ENCODE results near the gene DENND4B.

- TF ChIP-seq, protein P1, sequence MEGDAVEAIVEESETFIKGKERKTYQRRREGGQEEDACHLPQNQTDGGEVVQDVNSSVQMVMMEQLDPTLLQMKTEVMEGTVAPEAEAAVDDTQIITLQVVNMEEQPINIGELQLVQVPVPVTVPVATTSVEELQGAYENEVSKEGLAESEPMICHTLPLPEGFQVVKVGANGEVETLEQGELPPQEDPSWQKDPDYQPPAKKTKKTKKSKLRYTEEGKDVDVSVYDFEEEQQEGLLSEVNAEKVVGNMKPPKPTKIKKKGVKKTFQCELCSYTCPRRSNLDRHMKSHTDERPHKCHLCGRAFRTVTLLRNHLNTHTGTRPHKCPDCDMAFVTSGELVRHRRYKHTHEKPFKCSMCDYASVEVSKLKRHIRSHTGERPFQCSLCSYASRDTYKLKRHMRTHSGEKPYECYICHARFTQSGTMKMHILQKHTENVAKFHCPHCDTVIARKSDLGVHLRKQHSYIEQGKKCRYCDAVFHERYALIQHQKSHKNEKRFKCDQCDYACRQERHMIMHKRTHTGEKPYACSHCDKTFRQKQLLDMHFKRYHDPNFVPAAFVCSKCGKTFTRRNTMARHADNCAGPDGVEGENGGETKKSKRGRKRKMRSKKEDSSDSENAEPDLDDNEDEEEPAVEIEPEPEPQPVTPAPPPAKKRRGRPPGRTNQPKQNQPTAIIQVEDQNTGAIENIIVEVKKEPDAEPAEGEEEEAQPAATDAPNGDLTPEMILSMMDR (IDR thresholded peaks at IDR 0.05): no peak
- TF ChIP-seq POLR2AphosphoS5 (IDR thresholded peaks at IDR 0.05) (no peak), POLR2A (IDR thresholded peaks at IDR 0.05; ENCODE audit: low read depth) (no peak), EP300 (IDR thresholded peaks at IDR 0.05) (no peak)
These were observed 7.0 kb downstream of the DENND4B start for GRCh38 chr1:153939476-153939875.
